GM18951 (cell line): Measurements from ENCODE around the gene NEGR1.

Experiments
- POLR2A ChIP-seq: IDR thresholded peaks from 4 replicates; pipeline ENCODE4 v1.6.1; 2011; ENCODE audit warnings: mild to moderate bottlenecking; ENCODE audit not compliant: insufficient read length, insufficient read depth; ENCODE audit errors: extremely low read depth
- in situ Hi-C: fragments of 300-500 bp; cut with MboI; formaldehyde crosslinking; loops from one replicate; pipeline ENCODE4 v1.12.0; 2022; ENCODE audit warnings: low sequenced_read_pairs, mixed read lengths, inconsistent platforms; ENCODE audit not compliant: unreplicated experiment

NEGR1 gene

DNA sequence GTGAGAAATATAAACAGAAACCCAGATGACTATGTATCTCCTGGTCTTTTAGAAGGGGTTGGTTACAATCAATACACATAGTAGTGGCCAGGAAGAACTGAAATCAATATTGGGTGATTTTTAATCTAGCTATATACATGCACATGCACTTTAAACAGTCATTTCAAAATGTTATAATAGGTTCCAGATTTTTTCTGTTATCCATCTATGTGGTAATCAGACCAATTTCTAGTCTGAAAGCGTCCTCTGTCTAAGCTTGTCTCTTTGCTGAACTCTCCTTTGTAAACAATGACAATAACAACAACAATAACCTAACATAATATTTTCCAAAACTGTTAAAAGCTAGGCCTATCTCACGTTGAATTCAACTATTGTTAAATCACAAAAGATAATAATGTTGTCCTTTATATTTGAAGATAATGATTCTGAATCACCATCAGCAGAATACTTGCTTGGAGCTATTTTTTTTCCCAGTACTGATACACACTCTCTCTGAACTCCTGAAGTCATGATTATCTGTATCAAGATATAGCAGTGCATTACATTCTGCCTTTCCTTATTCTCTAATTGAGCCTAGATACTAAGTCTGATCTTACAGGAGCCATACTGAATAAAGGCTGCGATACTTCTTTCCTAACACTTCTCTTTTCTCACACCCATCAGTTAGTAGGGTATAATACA lies 704.7 kb downstream of the NEGR1 start:
- no peak for TF ChIP-seq POLR2A
- in situ Hi-C loops: no loop called here

DNA sequence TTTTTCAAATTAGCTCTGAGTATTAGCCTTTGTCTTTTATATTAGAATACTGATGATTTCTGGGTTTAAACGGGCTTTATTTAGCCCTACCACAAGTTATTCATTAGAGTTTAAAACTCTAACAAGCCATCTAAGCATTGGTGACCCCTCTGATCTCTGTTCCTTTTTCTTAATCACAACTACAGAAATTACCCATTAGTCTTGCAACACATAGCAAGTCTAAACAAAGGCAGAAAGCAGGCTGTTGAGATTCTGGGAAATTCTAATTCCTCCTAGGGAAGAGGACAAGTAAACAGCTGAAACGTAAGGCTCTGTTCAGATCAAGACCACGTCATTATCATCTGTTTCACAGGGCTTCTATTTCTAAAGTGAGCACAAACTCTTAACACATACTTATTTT lies 710.3 kb downstream of the NEGR1 start:
- in situ Hi-C loops: no loop called here
- TF ChIP-seq POLR2A: no peak

DNA sequence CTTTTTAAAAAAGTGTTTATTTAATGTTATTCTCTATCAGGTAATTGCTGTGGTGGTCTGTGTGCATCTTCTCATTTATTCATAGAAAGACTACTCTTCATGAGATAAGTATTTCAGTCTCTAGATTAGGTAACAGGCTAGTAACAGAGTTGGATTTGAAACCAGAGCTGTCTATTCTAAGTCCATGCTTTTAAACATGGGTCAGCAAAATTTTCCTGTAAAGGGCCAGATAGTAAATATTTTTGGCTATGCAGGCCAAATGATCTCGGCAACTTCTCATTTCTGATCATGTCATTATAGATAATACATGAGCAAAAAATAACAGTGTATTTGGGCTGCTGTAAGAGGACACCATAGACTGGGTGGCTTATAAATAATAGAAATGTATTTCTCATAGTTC lies 715.9 kb downstream of the NEGR1 start:
- no peak for TF ChIP-seq POLR2A
- in situ Hi-C loops: no loop called here

DNA sequence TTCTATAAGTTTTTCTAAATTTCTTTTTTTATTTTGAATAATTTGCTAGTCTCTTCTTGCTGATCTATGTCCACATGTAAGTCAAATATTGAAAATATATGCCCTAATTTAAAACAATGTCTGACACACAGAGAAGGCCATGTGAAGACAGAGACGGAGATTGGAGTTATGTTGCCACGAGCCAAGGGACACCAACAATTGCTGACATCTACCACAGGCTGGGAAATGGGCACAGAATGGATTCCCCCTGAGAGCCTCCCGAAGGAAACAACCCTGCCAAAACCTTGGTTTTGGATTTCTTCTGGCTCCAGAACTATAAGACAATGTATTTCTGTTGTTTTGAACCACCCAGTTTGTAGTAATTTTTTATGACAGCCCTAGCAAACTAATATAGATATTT lies 716.5 kb downstream of the NEGR1 start:
- in situ Hi-C loops: no loop called here
- TF ChIP-seq POLR2A: no peak

DNA sequence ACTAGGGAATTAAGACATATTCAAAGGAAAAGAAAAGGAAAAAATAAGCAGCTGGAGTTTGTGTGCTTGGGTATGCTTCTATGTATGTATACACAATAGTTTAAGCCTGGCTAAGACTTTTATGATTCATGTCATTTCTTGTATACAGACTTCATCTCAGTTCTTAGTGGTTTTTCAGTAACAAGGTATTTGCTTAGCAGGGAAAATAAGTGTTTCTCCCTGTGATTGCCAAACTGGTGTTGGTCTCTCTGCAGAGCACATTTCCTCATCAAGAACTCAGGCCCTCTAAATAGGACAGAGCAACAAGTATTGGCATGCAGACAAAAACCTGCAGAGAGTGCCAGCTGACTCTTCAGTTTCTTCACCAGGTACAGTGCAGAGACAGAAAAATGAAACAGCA lies 717.1 kb downstream of the NEGR1 start:
- no peak for TF ChIP-seq POLR2A
- in situ Hi-C loops: no loop called here

DNA sequence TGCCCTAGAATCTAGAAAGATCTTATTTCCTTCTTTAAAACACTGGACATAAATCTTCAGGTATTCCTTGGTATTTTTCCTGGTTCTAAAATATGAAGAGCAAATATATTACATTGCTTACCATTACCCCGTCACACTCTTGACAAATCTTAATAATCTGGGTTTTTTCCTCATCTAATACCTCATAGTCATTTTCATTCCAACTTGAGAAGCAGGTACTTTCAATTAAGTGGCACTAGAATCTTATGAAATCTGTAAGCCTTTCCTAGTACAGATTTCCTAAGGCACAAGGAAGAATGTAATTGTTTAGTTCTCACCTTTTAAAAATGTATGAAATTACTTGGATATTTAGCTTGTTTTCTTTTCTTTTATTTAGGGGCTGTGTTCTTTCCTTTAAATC lies 720.0 kb downstream of the NEGR1 start:
- TF ChIP-seq POLR2A: no peak
- in situ Hi-C loops: no loop called here

DNA sequence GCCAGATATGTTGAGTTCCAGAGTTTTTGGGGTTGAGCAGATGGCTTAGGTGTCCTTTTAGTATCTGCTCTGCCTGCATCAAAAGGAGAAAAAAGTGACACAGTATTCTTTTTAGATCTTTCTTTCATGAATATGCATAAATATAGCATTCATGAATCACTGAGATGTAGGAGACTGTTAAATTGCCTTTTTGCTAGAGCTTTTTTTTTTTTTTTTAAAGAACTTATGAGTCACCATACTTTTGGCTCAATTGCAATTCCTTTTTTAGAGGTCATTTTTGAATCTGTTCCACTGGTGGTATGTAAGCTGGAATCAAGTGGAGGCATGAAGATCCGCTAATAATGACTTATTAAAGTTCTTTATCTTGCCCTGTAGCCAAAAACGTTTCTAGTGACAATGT lies 720.6 kb downstream of the NEGR1 start:
- no peak for TF ChIP-seq POLR2A
- in situ Hi-C loops: no loop called here

DNA sequence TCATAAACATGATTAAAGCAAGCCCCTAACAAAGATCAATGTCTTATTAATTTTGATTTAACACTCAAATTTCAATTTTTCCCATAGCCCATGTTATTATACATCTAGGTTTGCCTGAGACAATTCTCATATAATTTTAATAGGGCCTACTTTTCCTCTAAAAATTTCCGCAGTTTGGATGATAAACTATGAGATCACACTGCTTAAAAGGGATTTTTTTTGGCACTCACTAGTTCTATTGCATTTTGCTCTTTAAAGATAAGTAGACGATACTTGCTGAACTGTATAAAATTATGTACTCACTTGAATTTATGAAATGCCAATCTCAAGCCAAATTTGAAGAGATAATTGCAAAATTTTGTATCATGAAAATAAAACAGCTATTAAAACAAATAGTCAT lies 721.1 kb downstream of the NEGR1 start:
- no peak for TF ChIP-seq POLR2A
- in situ Hi-C loops: no loop called here

DNA sequence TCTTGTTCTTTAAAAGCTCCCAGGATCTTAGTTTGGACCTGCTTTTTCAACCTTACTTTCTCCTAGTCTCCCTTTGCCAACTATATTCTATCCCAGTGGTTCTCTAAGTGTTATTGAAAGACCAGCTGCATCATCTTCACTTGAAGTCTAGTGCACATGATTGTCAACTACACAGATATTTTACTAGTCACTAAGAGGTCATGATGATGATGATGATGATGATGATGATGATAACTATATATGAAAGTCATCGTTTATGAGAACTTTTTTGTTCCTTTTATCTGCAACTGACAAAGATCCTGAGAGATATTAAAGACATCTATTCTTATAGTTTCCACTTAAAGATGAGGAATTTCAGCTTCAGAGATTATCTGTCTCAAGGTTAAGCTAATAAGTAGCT lies 722.5 kb downstream of the NEGR1 start:
- in situ Hi-C loops: no loop called here

DNA sequence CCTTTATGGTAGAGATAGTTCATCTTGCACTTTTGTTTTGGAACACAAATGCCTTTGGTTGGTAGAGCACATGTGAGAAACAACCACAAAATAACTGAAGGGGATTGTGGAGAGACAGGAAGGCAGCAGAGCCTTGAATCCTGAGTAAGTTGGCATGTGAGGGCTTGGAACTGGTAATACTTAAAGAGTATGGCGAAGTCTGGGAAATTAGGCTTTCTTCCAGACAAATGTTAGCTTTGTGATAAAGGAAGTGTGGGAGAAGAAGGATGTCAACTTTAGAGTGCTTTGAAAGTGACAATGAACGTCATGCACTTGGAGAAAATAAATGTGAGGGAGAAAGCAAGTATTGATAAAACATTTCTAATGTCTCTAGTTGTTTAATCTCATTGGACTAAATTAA lies 725.2 kb downstream of the NEGR1 start:
- TF ChIP-seq POLR2A: no peak
- in situ Hi-C loops: no loop called here

More for the DNA sequence above, 722.5 kb downstream of the NEGR1 start:
- no peak for TF ChIP-seq POLR2A

DNA sequence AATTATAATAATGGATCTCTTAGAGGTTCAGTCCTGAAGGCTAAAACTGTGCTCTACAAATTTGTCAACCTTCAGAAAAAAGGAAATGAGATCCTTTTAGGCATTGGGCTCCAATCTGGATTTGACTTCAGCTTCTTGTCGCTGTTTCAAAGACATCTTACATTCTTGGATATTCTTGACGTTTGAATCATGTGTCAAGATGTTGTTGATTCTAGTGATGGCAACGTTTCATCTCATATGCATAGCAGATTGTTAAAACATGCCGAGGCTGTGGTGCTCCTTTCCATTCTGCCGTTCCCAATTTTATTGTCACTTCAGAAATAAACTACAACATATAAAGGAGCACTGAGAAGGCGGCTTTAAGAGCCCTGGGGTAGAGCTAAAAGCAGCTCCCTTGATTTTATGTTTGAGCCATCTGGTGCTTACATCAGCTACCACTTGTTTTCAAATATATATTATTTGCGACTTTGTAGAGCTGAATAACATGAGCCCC lies 733.9 kb downstream of the NEGR1 start:
- no peak for TF ChIP-seq POLR2A
- in situ Hi-C loops: no loop called here

DNA sequence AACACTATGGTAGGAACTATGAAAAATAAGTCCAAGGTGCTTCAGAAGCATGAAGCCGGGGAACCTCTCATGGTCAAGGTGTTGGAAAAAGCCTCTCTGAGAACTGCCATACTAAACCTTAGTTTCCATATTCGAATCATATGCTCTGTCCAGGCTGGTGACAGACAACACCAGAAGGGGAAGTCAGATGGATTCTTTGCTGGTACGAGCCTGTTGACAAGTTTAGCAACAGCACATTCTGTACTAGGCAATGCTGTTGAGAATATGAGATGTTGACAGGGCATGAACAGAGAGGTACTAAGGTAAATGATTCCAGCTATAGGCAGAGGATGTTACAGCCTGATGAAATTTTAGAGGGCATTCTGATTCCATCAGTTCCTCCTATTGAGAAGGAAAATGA lies 740.2 kb downstream of the NEGR1 start:
- no peak for TF ChIP-seq POLR2A
- in situ Hi-C loops: no loop called here

DNA sequence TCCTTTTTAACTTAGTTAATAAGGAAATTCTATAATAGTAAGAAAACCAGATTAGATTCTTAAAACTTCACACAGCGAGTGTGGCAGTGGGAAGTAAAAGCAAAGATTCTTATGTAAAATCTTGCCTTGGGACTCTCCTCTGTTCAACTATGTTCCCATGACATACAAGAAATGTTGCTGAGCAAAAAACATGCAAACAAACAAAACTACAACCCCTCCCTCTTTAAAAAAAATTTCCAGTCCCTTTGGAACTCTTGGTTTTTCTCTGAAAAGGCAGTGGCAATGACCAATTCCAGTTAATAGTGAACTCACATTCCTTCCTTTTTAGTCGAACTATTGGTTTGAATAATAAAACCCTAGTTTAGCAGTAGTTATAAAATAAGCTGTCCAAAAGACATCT lies 748.4 kb downstream of the NEGR1 start:
- in situ Hi-C loops: no loop called here
- TF ChIP-seq POLR2A: no peak

DNA sequence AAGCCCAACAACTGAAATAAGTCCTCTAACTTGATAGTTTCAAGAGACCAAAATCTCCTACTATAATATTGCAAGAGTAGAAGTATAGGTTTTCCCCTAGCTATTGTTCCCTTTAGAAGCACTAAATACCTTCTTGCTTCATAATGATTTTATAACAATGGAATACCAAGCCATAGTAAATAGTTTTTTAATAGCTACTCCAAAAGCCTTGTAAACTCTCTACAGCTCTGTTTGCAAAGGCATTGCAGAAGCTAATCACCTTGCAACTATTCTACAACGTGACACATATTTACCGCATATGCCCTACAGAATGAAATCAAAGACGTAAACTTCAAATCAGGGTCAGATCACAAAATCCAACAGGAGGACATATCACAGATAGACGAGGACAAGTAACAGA lies 750.0 kb downstream of the NEGR1 start:
- in situ Hi-C loops: no loop called here
- no peak for TF ChIP-seq POLR2A

DNA sequence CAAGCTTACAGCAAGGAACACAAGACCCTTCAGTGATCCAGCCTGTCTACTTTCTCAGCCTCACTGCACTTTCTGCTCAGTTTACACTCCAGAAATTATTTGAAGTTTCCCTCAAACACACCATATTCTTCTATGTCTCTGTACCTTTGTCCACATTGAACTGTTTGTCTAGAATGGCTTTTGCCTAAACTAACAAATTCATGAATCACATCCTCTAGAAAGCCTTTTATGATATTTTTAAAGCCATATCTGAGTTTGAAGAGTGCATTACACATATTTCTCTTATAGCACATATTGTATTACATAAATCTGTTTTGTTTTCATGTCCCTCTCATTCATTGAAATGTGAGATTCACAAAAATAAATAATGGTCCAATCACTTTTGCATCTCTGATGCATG lies 755.5 kb downstream of the NEGR1 start:
- in situ Hi-C loops: no loop called here
- TF ChIP-seq POLR2A: no peak
